Right renal cortex interstitium (tissue), 3 donors: ENCODE data around the gene CERS5. TPM values are rescaled to one million over a fixed set of nuclear protein-coding genes. Genes with fewer than 3 reads are reported as not detected.

Experiments
- DNase-seq, 3 donors: peaks; one replicate each; pipeline ENCODE4 v3.0.0-alpha.2; 2013; ENCODE audit warnings: low read depth in 3 of 3, low spot score in 2 of 3
- polyA plus RNA-seq, 3 donors: library from polyadenylated mRNA; unstranded; fragments of 120-200 nt; gene quantifications; one replicate each; pipeline ENCODE4 v1.2.1, GENCODE V29; 2013; ENCODE audit not compliant: insufficient read length in 3 of 3

The CERS5 gene, protein sequence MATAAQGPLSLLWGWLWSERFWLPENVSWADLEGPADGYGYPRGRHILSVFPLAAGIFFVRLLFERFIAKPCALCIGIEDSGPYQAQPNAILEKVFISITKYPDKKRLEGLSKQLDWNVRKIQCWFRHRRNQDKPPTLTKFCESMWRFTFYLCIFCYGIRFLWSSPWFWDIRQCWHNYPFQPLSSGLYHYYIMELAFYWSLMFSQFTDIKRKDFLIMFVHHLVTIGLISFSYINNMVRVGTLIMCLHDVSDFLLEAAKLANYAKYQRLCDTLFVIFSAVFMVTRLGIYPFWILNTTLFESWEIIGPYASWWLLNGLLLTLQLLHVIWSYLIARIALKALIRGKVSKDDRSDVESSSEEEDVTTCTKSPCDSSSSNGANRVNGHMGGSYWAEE
- 10 to 100 TPM; 84.5 to 87.9 (median 86.1) TPM for polyA plus RNA-seq

DNA sequence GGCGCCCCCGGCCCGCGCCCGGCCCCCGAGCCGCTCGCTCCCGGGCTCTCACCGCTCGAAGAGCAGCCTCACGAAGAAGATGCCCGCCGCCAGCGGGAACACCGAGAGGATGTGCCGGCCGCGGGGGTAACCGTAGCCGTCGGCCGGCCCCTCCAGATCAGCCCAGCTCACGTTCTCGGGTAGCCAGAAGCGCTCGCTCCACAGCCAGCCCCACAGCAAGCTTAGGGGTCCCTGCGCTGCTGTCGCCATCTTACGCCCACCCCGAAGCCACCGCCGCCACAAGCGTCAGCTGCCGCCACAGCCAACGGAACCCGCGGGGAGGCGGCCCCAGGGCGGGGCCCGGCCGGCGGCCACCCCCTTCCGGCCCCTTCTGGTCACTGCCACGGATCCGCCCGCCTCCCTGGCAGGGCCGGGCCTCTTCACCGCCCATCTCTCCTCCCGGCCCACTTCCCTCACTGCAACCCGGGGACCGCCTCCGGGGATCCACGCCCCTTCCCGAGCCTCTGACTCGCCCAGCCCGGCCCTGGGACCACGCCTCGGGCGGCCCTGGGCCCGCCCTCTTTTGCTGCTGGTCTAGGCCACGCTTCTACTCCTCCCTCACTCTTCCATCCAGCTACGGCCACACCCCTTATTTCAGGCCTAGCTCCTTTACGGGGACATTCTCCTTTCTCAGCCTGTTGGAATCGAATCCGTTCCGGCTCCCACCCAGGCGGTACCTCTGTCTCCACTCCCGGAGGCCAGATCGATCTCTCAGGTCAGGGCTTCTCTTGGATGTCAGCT is at the start of gene CERS5:
TSS of gene CERS5 (minus strand) at position 321 of the 780 bp plus-strand sequence. CDS start at position 249, 72 bp downstream.
- peak; percentile 92 to 98 (median 97) for DNase-seq

DNA sequence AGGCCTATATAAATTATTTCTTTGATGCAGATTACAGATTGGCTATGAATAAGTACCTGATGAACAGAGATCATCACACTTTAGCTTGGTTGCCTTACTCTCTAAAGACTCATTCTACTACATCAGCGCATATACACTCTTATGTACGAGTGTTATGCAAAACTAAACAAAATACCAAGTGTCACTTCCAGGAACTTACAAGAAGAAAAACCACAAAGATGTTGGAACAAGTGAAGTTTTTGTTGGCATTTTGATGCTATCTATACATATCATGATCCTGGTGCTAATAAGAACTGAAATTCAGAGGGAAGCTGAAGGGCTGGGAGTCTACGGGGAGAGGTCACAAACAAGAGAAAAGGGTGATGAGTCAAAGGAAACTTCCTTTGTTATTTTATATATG is 47.9 kb upstream of the CERS5 start:
- no peak for DNase-seq

DNA sequence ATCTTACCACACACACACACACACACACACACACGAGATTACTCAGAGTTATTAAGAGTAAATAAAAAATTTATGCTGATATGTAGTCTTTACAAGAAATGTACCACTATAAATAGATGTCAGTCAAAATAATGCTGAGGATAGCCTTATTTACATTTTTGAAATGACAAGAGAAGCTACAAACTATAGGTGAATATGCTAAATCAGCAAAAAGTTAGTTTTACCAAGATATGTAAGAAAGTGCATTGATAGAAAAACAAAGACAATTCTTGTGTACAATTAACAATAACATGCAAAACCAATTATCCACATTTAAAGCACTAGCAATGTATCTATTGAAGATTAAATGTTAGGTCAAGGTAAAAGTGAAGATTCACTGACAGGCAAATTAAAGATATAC is 46.8 kb upstream of the CERS5 start:
- no peak for DNase-seq

DNA sequence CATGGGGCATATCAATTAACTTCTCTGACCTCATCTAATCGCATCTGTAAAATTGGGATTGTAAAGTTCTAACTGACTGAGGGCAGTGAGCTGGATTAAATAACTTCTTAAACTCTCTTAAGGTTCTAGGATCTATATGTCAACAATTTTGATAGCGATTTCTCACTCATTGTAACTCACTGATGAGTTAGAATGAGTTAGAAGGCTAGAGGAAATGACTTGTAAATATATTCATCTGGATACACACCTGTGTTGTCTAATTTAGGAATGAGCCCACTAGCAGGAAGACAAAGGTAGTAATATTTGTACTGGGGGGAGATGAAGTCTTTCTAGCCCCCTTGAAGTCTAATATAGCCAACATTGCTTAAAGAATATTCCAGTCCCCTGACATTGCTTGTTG is 46.3 kb upstream of the CERS5 start:
- DNase-seq, result no peak

DNA sequence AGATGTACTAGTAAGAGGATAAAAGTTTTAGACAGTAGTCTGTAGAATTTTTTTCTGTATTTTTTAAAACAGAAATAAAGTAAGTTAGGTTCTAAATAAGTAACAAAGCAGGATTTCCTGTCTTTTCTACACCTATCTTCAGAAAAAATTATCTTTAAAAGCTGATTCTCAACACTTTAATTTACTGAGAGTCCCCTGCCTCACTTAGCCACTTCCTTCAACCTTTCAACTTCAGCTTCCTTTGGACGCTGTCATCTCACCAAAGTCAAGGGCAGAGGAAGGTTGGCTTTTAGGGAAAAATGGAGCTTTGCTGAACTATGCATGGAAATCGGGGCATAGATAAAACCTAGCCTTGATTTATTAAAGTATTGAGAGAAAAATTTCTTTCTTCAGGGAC is 44.9 kb upstream of the CERS5 start:
- DNase-seq, result no peak

DNA sequence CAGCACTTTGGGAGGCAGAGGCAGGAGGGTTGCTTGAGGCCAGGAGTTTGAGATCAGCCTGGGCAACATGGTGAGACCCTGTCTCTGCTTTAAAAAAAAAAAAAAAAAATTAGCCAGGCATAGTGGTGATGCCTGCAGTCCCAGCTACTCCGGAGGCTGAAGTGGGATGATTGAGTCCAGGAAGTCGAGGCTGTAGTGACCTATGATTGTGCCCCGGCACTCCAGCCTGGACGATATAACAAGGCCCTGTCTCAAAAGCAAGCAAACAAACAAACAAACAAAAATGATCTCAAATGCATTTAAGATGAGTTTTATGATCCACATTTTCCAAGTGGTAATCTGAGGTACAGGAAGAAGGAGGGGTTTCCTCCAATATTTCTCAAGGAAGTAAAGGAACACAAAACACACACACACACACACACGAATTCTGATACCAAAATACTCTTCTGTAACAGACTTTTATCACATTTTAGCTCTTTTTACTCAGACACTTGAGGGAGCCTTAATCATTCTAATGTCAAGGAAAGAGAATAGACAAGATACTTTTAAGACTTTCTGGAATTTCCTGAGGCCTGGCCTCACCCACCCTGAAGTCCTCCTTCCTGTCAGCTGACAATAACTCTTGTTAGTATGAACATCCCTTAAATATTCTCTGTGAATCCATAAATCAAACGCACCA is 44.4 kb upstream of the CERS5 start:
- DNase-seq, result no peak

DNA sequence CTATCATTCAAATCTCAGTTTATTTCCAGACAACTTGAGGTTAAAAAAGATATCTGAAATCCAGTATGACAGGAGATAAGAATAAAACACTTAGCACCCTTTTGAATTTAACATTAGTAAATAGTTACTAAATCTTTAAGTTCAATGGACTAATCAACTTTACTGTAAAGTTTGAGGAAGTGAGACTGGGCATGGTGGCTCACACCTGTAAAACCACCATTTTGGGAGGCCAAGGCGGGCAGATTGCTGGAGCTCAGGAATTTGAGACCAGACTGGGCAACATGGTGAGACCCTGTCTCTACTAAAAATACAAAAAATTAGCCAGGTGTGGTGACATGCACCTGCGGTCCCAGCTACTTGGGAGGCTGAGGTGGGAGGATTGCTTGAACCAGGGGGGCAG is 40.3 kb upstream of the CERS5 start:
- no peak for DNase-seq

DNA sequence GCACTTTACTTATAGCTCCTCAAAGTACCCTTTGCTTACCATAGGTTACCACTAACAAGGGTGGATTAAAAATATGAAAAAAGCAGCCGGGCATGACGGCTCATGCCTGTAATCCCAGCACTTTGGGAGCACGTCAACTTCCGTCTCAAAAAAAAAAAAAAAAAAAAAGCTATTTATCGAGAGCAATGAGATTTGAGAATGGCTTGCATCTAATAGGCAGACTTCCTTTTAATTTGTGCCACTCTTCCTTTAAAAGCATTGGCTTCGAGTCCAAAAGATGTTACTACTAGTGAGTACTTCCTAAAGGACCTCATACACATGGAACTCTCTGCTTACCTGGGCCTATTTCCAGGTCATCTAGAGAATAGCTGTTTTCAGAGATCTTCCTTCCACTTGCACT is 38.5 kb upstream of the CERS5 start:
- DNase-seq, result no peak

DNA sequence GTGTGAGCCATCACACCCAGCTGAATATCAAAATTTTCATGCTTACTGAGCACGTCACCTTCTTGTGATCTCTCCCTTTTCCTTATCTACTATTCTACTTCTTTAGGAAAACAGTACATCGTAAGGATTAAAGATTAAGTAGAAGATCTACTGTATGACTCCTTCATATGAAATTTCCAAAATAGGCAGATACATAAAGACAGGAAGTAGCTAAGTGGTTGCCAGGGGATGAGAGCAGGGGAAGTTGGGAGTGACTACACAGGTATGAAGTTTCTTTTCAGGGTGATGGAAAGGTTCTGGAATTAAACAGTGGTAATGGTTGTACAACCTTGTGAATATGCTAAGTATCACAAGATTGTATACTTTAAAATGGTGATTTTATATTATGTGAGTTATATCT is 36.5 kb upstream of the CERS5 start:
- DNase-seq, result no peak

DNA sequence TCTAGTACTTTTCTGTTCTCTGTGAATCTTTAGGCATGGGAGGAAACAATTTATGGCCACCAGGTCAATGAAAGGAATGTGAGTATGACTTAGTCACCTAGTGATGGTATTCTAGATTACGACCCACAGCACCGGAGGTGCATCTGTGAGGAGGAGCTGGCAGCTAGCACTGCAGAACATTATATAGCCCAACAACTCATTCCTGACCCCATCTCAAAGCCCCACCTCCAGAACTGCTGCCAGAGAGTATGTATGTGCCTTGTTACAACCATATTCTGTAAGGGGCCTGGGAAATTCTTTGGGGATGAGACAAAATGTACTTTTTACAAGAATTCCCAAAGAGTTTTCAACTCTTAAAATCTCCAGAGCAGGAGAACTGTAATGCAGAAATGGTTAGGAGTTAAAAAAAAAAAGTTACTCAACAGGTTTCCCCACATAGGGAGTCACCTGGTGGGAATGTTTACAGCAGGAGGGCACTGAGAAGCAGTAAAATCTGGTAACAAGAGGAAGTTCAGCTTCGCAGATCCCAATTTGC is 34.9 kb upstream of the CERS5 start:
- DNase-seq, result no peak

DNA sequence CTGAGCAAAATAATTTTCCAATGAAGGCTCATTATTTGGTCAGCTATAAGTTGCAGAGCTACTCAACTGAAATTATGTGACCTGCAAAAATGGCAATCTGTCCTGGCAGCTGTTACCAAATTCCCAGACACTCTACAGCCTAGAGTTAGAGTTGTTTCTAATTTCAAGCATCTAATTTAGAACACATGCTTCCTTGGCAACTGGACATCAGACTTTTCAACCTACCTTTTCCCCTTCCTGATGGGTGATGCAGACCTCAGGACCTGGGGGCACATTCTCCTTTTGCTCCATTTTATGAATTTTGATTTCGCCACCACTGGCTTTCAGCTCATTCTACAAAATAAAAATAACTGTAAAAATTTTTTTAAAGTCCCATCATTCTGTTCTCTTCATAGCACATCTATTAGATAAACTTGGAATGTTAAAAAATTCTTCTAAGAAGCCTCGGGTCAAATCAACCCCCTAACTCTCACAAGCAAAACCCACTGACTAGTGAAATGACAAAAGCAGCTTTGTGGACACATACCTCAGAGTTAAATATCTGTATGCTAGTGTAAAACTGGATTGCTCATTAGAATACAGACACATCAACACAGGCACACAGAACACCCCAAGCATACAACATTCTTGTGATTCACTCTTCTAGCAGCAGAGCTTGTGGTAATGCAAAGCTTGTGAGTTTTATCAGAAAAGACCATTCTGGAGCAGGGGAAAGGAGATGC is 33.5 kb upstream of the CERS5 start:
- no peak for DNase-seq

DNA sequence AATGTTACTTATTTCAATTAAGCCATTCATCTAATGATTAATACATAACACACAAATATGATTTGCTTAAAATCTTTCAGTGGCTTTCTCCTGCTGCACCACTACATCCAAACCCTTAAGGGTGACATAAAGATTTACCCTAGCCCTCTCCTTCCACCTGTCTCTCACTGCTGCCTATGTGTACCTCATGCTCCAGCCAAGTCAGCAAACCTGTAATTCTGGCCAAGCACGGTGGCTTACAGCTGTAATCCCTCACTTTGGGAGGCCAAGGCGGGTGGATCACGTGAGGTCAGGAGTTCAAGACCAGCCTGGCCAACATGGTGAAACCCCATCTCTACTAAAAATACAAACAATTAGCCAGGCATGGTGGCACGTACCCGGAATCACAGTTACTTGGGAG is 31.7 kb upstream of the CERS5 start:
- DNase-seq, result no peak

DNA sequence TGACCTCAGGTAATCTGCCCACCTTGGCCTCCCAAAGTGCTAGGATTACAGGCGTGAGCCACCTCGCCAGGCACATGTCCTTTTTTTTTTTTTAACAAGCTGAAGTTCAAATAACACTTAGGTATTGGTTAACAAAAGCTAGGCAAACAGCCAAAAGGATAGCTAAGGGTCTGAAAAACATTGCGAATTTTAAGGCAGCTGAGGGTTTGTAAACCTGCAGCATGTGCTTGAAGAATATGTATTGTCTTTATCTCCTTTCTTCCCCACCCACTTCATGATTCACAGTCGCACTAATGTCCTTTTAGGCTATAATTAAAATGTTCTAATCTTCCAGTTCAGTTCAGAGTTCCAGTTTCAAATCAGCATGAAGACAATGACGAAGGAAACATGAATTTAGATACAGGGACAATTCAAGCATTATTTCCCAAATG is 30.1 kb upstream of the CERS5 start:
- DNase-seq, result no peak

DNA sequence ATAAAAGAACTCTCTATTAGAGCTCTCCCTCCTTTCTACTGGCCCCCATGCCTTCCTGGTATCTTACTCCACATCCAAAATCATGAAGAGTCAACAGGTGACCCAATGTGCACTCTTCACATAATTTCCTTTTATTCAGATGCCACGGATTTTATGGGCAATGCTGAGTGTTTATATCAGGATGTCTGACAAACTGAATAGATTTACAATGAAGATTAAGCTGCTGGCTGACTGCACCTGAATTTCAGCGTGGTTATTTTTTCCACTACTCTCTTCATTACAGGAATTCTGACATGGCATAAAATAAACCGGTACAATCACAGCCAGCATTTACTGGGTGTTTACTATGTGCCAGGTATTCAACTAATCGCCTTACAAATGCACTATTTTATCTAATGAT is 29.4 kb upstream of the CERS5 start:
- no peak for DNase-seq

DNA sequence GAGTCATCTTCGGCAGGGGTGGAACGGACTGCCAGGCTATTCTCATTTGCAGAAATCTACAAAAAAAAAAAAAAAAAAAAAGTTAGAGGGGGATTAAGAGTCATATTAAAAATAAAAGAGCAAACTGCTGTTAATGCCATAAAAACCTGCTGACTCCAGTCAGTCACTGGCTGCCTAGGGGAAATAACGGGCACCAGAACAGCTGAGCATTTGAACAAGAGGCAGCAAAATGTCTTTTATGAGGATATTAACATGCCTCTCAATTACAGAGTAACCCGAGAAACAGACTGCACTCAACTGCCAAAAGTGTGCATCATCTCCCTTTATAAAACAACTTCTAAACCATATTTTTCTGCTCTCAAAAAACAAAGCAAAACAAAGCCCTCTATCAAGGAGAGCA is 28.7 kb upstream of the CERS5 start:
- DNase-seq, result no peak

DNA sequence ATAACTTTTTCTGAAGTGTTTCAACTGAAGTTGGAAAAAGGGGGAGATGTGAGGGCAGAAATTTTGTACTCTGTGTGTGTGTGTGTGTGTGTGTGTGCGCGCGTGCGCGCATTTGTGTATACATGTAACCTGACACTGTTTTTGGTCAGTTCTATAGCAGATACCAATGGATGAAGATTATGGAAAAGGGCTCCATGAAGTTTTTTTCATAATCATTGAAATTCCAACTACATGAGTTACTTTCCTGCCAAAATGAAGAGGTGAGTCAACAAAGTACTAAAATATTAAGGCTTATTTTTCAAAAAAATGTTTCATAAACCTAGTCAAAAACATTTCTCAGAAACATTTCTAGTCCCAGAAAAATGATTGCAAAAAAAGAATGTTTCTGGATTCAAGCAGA is 25.7 kb upstream of the CERS5 start:
- no peak for DNase-seq

DNA sequence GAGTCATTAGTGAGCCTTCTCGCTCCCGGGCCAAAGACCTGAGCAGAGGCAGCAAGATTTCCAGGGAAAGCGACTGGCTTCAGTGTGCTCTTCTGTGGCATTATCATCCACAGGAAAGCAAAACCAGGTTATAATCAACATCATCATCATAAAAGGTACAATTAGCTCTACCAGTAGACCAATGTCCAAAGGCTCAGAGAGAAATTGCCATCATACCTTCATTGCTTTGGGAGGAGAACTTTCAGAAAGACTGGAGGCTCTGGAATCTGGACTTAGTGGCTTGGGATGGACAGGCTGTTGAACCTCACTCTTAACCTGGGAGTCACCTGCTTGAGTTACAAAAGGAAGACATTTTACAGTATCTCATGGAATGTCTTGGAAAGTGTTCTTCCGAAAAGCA is 25.1 kb upstream of the CERS5 start:
- no peak for DNase-seq

DNA sequence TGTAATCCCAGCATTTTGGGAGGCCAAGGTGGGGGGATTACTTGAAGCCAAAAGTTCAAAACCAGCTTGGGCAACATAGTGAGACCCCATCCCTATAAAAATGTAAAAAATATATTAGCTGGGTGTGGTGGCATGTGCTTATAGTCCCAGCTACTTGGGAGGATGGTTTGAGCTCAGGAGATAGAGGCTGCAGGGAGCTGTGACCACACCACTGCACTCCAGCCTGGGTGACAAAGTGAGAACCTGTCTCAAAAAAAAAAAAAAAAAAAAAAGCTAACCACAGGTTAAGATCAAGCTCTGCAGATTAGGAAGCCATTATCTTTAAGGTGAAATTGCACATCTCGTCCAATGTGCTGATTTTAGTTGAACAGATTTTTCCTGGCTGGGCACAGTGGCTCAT is 23.7 kb upstream of the CERS5 start:
- no peak for DNase-seq

DNA sequence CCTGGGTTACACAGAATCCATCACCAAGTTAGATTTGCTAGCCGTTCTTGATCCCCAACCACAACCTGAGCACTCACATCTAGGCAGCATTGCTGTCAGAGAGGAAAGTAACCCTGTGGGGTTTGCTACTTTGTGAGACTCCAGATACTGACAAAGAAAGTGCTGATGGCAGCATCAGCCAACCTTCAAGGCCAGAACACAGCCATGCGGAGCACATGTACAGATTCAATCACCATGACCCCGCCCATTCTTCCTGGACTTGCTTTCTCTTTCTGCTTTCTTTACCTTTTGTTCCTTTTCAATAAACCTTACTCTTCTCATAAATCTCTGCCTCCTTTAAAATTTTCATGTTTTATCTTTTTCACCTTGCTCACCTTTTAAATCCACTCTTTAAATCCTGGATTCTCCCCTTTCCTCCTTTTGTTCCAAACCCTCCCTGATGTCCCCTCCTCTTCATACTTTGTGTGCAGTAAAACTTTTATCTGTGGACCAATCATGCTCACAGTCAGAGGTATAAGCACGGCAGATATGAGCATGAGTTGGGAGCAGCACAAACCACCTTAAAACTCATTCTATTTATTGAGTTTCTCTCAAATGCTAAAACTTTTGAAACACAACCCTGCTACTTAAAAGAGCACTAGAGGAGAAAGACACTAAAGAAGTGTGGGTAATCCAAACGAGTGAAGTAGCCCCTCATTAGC is 21.9 kb upstream of the CERS5 start:
- DNase-seq, result no peak

DNA sequence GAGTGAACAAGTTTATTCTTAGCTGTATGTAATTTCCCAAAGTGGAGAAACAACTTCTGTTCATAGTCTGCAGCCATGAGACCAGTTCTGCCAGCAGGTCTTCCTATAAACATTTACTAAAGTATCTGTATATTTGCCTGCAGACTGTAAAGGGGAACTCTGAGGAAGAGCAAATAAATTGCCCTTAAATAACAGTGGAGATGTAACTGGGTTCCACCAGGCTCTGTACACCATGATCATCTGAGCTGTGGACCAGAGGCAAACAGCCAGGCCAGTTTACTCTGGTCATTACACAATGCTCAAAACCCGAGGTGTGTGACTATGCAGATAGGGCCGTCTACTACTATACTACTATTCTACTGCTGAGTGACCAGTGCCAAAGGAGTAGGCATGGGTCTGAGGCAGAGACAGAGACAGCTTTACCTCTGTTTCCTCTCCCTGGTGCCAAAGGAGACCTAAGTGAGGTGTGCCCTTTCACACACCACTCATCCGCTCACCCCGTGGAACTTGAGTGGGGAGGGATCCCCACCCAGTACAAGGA is 21.1 kb upstream of the CERS5 start:
- no peak for DNase-seq
